HCT116 (cell line): ENCODE results near the gene GLO1.

Experiments used
- CEBPB ChIP-seq: IDR thresholded peaks from 2 replicates; pipeline ENCODE4 v1.6.1; 2012; ENCODE audit warnings: low read depth
- EZH2phosphoT487 ChIP-seq: fragments of 200-600 bp; IDR thresholded peaks from 2 replicates; pipeline ENCODE4 v1.6.1; 2018; ENCODE audit warnings: antibody characterized with exemption, borderline replicate concordance
- POLR2A ChIP-seq: IDR thresholded peaks from 2 replicates; pipeline ENCODE4 v1.7.0; 2011; ENCODE audit warnings: borderline replicate concordance; ENCODE audit not compliant: insufficient read depth, insufficient read length; ENCODE audit errors: extremely low read depth
- TF ChIP-seq, protein P1 (sequence below), 3 experiments: fragments of 200-600 bp in 1 of 3; sonication (generic) in 1 of 3; IDR thresholded peaks in 2 of 3; conservative IDR thresholded peaks in 1 of 3; 2 replicates each; pipeline ENCODE4 v1.5.1; 2012 to 2017; ENCODE audit warnings: low read depth in 2 of 3, low read length in 2 of 3, antibody characterized with exemption in 1 of 3, borderline replicate concordance in 1 of 3, control low read depth in 1 of 3, mild to moderate bottlenecking in 1 of 3, mixed read lengths in 1 of 3, mixed run types in 1 of 3, moderate library complexity in 1 of 3; ENCODE audit not compliant: insufficient read depth in 1 of 3

DNA sequence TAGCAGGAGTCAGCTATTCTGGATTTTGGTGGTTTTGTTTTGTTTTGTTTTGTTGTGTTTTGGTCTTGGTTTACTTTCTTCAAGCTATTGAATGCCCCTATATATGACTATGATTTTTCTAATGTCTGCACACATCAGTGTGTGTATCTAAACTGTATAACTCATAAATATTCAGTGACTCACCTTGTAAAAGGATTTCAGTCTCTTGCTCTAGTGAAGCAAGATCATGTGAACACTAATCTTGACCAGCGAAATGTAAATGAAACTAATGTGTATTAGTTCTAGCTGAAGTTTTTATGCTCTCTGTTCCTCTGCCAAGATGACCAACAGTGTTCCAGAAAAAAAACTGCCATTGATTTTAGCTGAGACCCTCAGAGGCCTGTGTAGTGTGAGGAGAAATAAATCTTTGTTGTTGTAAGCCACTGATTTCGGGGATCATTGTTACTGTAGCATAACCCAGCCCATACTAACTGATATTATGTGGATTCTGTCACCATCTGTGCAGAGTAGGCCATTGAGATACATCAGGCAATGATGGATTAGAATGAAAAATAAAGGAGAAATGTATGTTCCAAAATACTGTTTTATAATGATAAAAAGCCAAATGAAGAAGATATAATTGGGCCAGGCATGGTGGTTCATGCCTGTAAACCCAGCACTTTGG, 51.7 kb downstream of the GLO1 start:
- TF ChIP-seq EZH2phosphoT487 = no peak
- TF ChIP-seq, protein P1, sequence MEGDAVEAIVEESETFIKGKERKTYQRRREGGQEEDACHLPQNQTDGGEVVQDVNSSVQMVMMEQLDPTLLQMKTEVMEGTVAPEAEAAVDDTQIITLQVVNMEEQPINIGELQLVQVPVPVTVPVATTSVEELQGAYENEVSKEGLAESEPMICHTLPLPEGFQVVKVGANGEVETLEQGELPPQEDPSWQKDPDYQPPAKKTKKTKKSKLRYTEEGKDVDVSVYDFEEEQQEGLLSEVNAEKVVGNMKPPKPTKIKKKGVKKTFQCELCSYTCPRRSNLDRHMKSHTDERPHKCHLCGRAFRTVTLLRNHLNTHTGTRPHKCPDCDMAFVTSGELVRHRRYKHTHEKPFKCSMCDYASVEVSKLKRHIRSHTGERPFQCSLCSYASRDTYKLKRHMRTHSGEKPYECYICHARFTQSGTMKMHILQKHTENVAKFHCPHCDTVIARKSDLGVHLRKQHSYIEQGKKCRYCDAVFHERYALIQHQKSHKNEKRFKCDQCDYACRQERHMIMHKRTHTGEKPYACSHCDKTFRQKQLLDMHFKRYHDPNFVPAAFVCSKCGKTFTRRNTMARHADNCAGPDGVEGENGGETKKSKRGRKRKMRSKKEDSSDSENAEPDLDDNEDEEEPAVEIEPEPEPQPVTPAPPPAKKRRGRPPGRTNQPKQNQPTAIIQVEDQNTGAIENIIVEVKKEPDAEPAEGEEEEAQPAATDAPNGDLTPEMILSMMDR (IDR thresholded peaks at IDR 0.05 in 2 of 3, conservative IDR thresholded peaks at IDR 0.05 in 1 of 3; ENCODE audit: borderline replicate concordance in 1 of 3, insufficient read depth in 1 of 3, low read depth in 2 of 3, low read length in 2 of 3) = no peak
- TF ChIP-seq POLR2A = no peak
- no peak for TF ChIP-seq CEBPB
